Ishikawa (cell line): ENCODE results near the gene ERVK3-1.

Experiments used
- CEBPB ChIP-seq: IDR thresholded peaks from 2 replicates; pipeline ENCODE4 v1.6.1; 2012
- CREB1 ChIP-seq: IDR thresholded peaks from 2 replicates; pipeline ENCODE4 v1.6.1; 2012; ENCODE audit warnings: low read depth
- EP300 ChIP-seq: IDR thresholded peaks from 2 replicates; pipeline ENCODE4 v1.6.1; 2012; ENCODE audit warnings: borderline replicate concordance
- FOXM1 ChIP-seq: IDR thresholded peaks from 2 replicates; pipeline ENCODE4 v1.6.1; 2012; ENCODE audit warnings: low read depth, borderline replicate concordance
- MAX ChIP-seq: IDR thresholded peaks from 2 replicates; pipeline ENCODE4 v1.6.1; 2012
- RAD21 ChIP-seq: IDR thresholded peaks from 2 replicates; pipeline ENCODE4 v1.6.1; 2012; ENCODE audit warnings: low read depth
- REST ChIP-seq: IDR thresholded peaks from 2 replicates; pipeline ENCODE4 v1.6.1; 2012; ENCODE audit warnings: low read depth, mild to moderate bottlenecking
- TEAD4 ChIP-seq: IDR thresholded peaks from 2 replicates; pipeline ENCODE4 v1.6.1; 2012
- USF1 ChIP-seq: IDR thresholded peaks from 2 replicates; pipeline ENCODE4 v1.6.1; 2012
- YY1 ChIP-seq: IDR thresholded peaks from 2 replicates; pipeline ENCODE4 v1.6.1; 2012; ENCODE audit warnings: low read depth
- ZBTB7A ChIP-seq: IDR thresholded peaks from 2 replicates; pipeline ENCODE4 v1.6.1; 2012; ENCODE audit warnings: low read depth

GRCh38 chr19:58346961-58347929 lies 42.1 kb downstream of the ERVK3-1 start:
- TF ChIP-seq EP300 (no peak), REST (0 out of 2 replicates have a peak, but pooled peaks have one; percentile 15), CREB1 (0 out of 2 replicates have a peak, but pooled peaks have one; percentile 55), YY1 (0 out of 2 replicates have a peak, but pooled peaks have one; percentile 43), MAX (peak; percentile 82), RAD21 (no peak), USF1 (peak; percentile 12; the same call in 1 of the 2 replicates), TEAD4 (no peak), FOXM1 (no peak), CEBPB (no peak), ZBTB7A (peak; percentile 89)
